H9 (cell line): Measurements from ENCODE around the gene LCE3D. TPM values are rescaled to one million over a fixed set of nuclear protein-coding genes. Genes with fewer than 3 reads are reported as not detected.

ENCODE experiments used
- DNase-seq: peaks from one replicate; pipeline ENCODE4 v3.0.0-alpha.2; 2017
- H2AFZ ChIP-seq: one replicate; pipeline ENCODE4 v1.6.1; 2013; ENCODE audit warnings: mild to moderate bottlenecking, low read length, control low read depth, moderate library complexity
- H2AK5ac ChIP-seq: 2 replicates; pipeline ENCODE4 v1.6.1; 2013; ENCODE audit warnings: low read length, control low read depth, mixed read lengths; ENCODE audit not compliant: insufficient read length
- H2BK120ac ChIP-seq: one replicate; pipeline ENCODE4 v1.6.1; 2013; ENCODE audit warnings: low read depth, mild to moderate bottlenecking, low read length, control low read depth, inconsistent platforms; ENCODE audit not compliant: poor library complexity, severe bottlenecking
- H2BK12ac ChIP-seq: 2 replicates; pipeline ENCODE4 v1.6.1; 2013; ENCODE audit warnings: low read length, control low read depth, mixed read lengths, low read depth; ENCODE audit not compliant: insufficient read length
- H2BK15ac ChIP-seq: 2 replicates; pipeline ENCODE4 v1.6.1; 2013; ENCODE audit warnings: low read depth, low read length, control low read depth
- H2BK20ac ChIP-seq: one replicate; pipeline ENCODE4 v1.6.1; 2013; ENCODE audit warnings: low read depth, mild to moderate bottlenecking, low read length, control low read depth, inconsistent platforms; ENCODE audit not compliant: poor library complexity, severe bottlenecking
- H2BK5ac ChIP-seq: 2 replicates; pipeline ENCODE4 v1.6.1; 2013; ENCODE audit warnings: low read length, control low read depth, mixed read lengths; ENCODE audit not compliant: insufficient read length
- H3K14ac ChIP-seq: 2 replicates; pipeline ENCODE4 v1.6.1; 2013; ENCODE audit warnings: low read length, control low read depth; ENCODE audit not compliant: insufficient read depth
- H3K18ac ChIP-seq: 2 replicates; pipeline ENCODE4 v1.6.1; 2013; ENCODE audit warnings: low read depth, mild to moderate bottlenecking, mixed read lengths, low read length, control low read depth; ENCODE audit not compliant: insufficient read length
- H3K23ac ChIP-seq: 2 replicates; pipeline ENCODE4 v1.6.1; 2013; ENCODE audit warnings: low read length, control low read depth, mixed read lengths, low read depth; ENCODE audit not compliant: insufficient read length
- H3K23me2 ChIP-seq: 2 replicates; pipeline ENCODE4 v1.6.1; 2013; ENCODE audit warnings: low read depth, mild to moderate bottlenecking, mixed read lengths, low read length, control low read depth; ENCODE audit not compliant: insufficient read length, poor library complexity, severe bottlenecking
- H3K27ac ChIP-seq: 2 replicates; pipeline ENCODE4 v1.5.1; 2013; ENCODE audit warnings: low read length, control low read depth, mixed read lengths, low read depth; ENCODE audit not compliant: insufficient read length
- H3K27me3 ChIP-seq: 2 replicates; pipeline ENCODE4 v1.6.1; 2013; ENCODE audit warnings: low read length, control low read depth, inconsistent platforms; ENCODE audit not compliant: insufficient read depth
- H3K4ac ChIP-seq: 2 replicates; pipeline ENCODE4 v1.6.1; 2013; ENCODE audit warnings: low read depth, mild to moderate bottlenecking, control low read depth, inconsistent platforms, low read length, moderate library complexity
- H3K4me1 ChIP-seq: 2 replicates; pipeline ENCODE4 v1.6.1; 2013; ENCODE audit warnings: low read length, control low read depth, inconsistent platforms; ENCODE audit not compliant: insufficient read depth
- H3K4me2 ChIP-seq: 2 replicates; pipeline ENCODE4 v1.6.1; 2013; ENCODE audit warnings: low read length, control low read depth, mixed read lengths; ENCODE audit not compliant: insufficient read length, insufficient read depth
- H3K56ac ChIP-seq: 2 replicates; pipeline ENCODE4 v1.6.1; 2013; ENCODE audit warnings: low read depth, mild to moderate bottlenecking, mixed read lengths, low read length, control low read depth; ENCODE audit not compliant: insufficient read length
- H3K79me1 ChIP-seq: 2 replicates; pipeline ENCODE4 v1.6.1; 2013; ENCODE audit warnings: low read depth, mild to moderate bottlenecking, moderate library complexity, low read length, control low read depth, inconsistent platforms; ENCODE audit not compliant: insufficient read depth, poor library complexity, severe bottlenecking
- H3K79me2 ChIP-seq: 2 replicates; pipeline ENCODE4 v1.6.1; 2013; ENCODE audit warnings: low read length, control low read depth, inconsistent platforms; ENCODE audit not compliant: insufficient read depth
- H3K9ac ChIP-seq: 2 replicates; pipeline ENCODE4 v1.6.1; 2013; ENCODE audit warnings: low read length, control low read depth, mixed read lengths; ENCODE audit not compliant: insufficient read length; ENCODE audit errors: extremely low read depth
- H3K9me3 ChIP-seq: one replicate; pipeline ENCODE4 v1.6.1; 2013; ENCODE audit warnings: low read depth, low read length, inconsistent platforms; ENCODE audit not compliant: control insufficient read depth
- H3T11ph ChIP-seq: one replicate; pipeline ENCODE4 v1.6.1; 2013; ENCODE audit warnings: mild to moderate bottlenecking, low read length, control low read depth, inconsistent platforms
- H4K20me1 ChIP-seq: one replicate; pipeline ENCODE4 v1.6.1; 2013; ENCODE audit not compliant: control insufficient read depth, insufficient read length, insufficient read depth
- H4K5ac ChIP-seq: 2 replicates; pipeline ENCODE4 v1.6.1; 2013; ENCODE audit warnings: low read depth, mild to moderate bottlenecking, mixed read lengths, low read length, control low read depth; ENCODE audit not compliant: insufficient read length
- H4K8ac ChIP-seq: replicated peaks from 2 replicates; pipeline ENCODE4 v1.6.1; 2013; ENCODE audit warnings: low read length, control low read depth, mixed read lengths, low read depth; ENCODE audit not compliant: insufficient read length
- H4K91ac ChIP-seq: 2 replicates; pipeline ENCODE4 v1.6.1; 2013; ENCODE audit warnings: low read depth, mild to moderate bottlenecking, moderate library complexity, mixed read lengths, low read length, control low read depth; ENCODE audit not compliant: insufficient read length
- H3K27ac Mint-ChIP-seq, 3 experiments: 2 replicates in 2 of 3; 3 replicates in 1 of 3; pipeline ENCODE4 v1.8.0; 2020 to 2021; ENCODE audit warnings: mixed read lengths in 3 of 3, mild to moderate bottlenecking in 1 of 3, moderate library complexity in 1 of 3
- H3K27me3 Mint-ChIP-seq: 2 replicates; pipeline ENCODE4 v1.8.0; 2021; ENCODE audit warnings: low read depth, mild to moderate bottlenecking, moderate library complexity, mixed read lengths
- H3K36me3 Mint-ChIP-seq, 3 experiments: 2 replicates in 2 of 3; 3 replicates in 1 of 3; pipeline ENCODE4 v1.8.0; 2020 to 2021; ENCODE audit warnings: low read depth in 3 of 3, mixed read lengths in 3 of 3; ENCODE audit not compliant: insufficient read depth in 1 of 3
- H3K4me1 Mint-ChIP-seq, 2 experiments: 2 replicates each; pipeline ENCODE4 v1.8.0; 2020; ENCODE audit warnings: mixed read lengths in 2 of 2
- H3K4me3 Mint-ChIP-seq, 2 experiments: 2 replicates in 1 of 2; 3 replicates in 1 of 2; pipeline ENCODE4 v1.8.0; 2020 to 2021; ENCODE audit warnings: mild to moderate bottlenecking in 2 of 2, mixed read lengths in 2 of 2, moderate library complexity in 1 of 2
- H3K9me3 Mint-ChIP-seq, 2 experiments: 2 replicates in 1 of 2; 3 replicates in 1 of 2; pipeline ENCODE4 v1.8.0; 2020; ENCODE audit warnings: mild to moderate bottlenecking in 2 of 2, mixed read lengths in 2 of 2, moderate library complexity in 1 of 2
- CTCF ChIP-seq: fragments of 200-600 bp; sonication (generic); conservative IDR thresholded peaks from 3 replicates; pipeline ENCODE4 v1.8.0; 2021; ENCODE audit warnings: antibody characterized with exemption, mild to moderate bottlenecking
- WGBS: extraction: QIAGEN DNeasy Blood & Tissue Kit; methylation state at CpG from one replicate; pipeline ENCODE4 v1.1.7; 2013; ENCODE audit warnings: missing lambda C conversion rate, low lambda C conversion rate, mixed read lengths; ENCODE audit not compliant: insufficient read length; ENCODE audit errors: extremely low coverage; 5-methylcytosine and 5-hydroxymethylcytosine counted together
- total RNA-seq: library from RNA; stranded (reverse); gene quantifications from 2 replicates; pipeline ENCODE4 v1.2.1, GENCODE V29; 2021

The LCE3D gene
- total RNA-seq, 1 experiment from 2014 or later: not detected

- Histone ChIP-seq H2BK120ac (no peak overlapping the region), H4K5ac (no peak overlapping the region), H3K9me3 (peaks cover 74% of the 10 kb centered on the region), H3K14ac (no peak overlapping the region), H2BK5ac (no peak overlapping the region), H3K18ac (no peak overlapping the region), H2BK20ac (no peak overlapping the region), H4K91ac (no peak overlapping the region), H3K4me2 (no peak overlapping the region), H2BK15ac (no peak overlapping the region), H2AFZ (no peak overlapping the region), H3K4ac (no peak overlapping the region), H3K79me1 (no peaks in the 10 kb centered on the region), H3K56ac (no peak overlapping the region), H2BK12ac (no peak overlapping the region), H2AK5ac (no peak overlapping the region), H3K27me3 (no peaks in the 10 kb centered on the region), H4K8ac (no peak overlapping the region), H3K27ac (no peak overlapping the region), H4K20me1 (no peaks in the 10 kb centered on the region), H3T11ph (no peak overlapping the region), H3K9ac (no peak overlapping the region), H3K23ac (no peak overlapping the region), H3K4me1 (no peaks in the 10 kb centered on the region), H3K23me2 (no peaks in the 10 kb centered on the region), H3K79me2 (no peaks in the 10 kb centered on the region)
- no peak for TF ChIP-seq CTCF
- Mint-ChIP-seq H3K4me1 (no peaks in the 10 kb centered on the region), H3K36me3 (peaks cover 10 to 42% (median 18%) of the 10 kb centered on the region in 3 experiments; a peak in 6 of 7 replicates), H3K27ac (no peak overlapping the region), H3K4me3 (no peak overlapping the region), H3K9me3 (peaks cover 96 to 100% of the 10 kb centered on the region in 2 experiments), H3K27me3 (no peaks in the 10 kb centered on the region; the same call in 1 of the 2 replicates)
- DNase-seq: no peak
- WGBS: no CpG with 5 or more reads among the region's 14 CpGs
These were observed 14.6 kb downstream of the LCE3D start for GRCh38 chr1:152565535-152566215.
